ENCODE results near the gene CNGA3. TPM values are rescaled to one million over a fixed set of nuclear protein-coding genes. Genes with fewer than 3 reads are reported as not detected.

CNGA3 gene
- total and polyA plus RNA-seq, 2 of the 4 experiments (the other 2 are of a cell fraction) = under 0.01 TPM; not detected in 1

DNA sequence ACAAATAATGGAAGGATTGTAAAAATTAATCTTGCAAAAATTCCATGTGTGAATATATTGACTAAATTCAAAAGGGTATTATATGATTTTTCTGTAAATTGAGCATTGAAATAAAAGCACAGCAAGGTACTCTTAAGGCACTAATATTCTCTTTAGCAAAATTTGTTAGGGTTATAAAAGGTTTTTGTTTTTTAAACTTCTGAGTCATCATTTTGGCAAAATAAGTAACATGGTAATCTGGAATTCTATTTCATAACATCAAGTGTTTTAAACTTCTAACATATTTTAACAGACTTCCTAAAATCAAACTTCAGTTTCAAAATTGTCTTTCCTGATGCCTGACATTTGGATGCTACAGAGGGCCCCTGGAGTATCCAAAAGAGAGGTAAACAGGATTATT, 85.9 kb downstream of the CNGA3 start:
- no peak overlapping the region for H2AK9ac ChIP-seq (replicated peaks; ENCODE audit: low read depth, low read length, poor library complexity)
- H3K27ac ChIP-seq (ENCODE audit: insufficient read depth, low read length) = no peak overlapping the region
- no peak overlapping the region for H3K56ac ChIP-seq (ENCODE audit: extremely low read depth, insufficient read depth, low read length)
- no peak overlapping the region for H2AFZ ChIP-seq (replicated peaks; ENCODE audit: low read length, poor library complexity)
- no peak overlapping the region for H2AK5ac ChIP-seq (ENCODE audit: low read depth, low read length)
- no peaks in the 10 kb centered on the region for H4K20me1 ChIP-seq (ENCODE audit: insufficient read depth, low read length)
- CTCF ChIA-PET = no interaction called here
- H3K9ac ChIP-seq (ENCODE audit: low read depth, low read length) = no peak overlapping the region
- no TSS peak for BruUV-seq (replicated peaks)
- dilution Hi-C loops (cut with HindIII; ENCODE audit: low sequenced_read_pairs, unreplicated experiment) = no loop called here
- H3K14ac ChIP-seq (replicated peaks; ENCODE audit: low read depth, low read length) = no peak overlapping the region
- DNase-seq (no peak), ATAC-seq (ENCODE audit: low read depth) (no peak)
- H2BK5ac ChIP-seq (ENCODE audit: low read depth, low read length, poor library complexity, severe bottlenecking) = no peak overlapping the region
- no peak overlapping the region for H3K4ac ChIP-seq (ENCODE audit: low read depth, low read length)
- TF ChIP-seq MAFK (IDR thresholded peaks at IDR 0.05; ENCODE audit: low read depth, low read length) = peak; percentile 27; the same call in 1 of the 2 replicates
- TF ChIP-seq, protein P1, sequence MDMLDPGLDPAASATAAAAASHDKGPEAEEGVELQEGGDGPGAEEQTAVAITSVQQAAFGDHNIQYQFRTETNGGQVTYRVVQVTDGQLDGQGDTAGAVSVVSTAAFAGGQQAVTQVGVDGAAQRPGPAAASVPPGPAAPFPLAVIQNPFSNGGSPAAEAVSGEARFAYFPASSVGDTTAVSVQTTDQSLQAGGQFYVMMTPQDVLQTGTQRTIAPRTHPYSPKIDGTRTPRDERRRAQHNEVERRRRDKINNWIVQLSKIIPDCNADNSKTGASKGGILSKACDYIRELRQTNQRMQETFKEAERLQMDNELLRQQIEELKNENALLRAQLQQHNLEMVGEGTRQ (IDR thresholded peaks at IDR 0.05; ENCODE audit: low read depth, low read length) = no peak
- H2BK20ac ChIP-seq (ENCODE audit: low read depth, low read length) = no peak overlapping the region
- H4K91ac ChIP-seq (ENCODE audit: insufficient read depth, low read depth, low read length) = no peak overlapping the region
- no peak overlapping the region for H3K4me2 ChIP-seq (ENCODE audit: low read depth, low read length)
- no peak overlapping the region for H2BK120ac ChIP-seq (ENCODE audit: low read depth, low read length)
- no peaks in the 10 kb centered on the region for H3K36me3 ChIP-seq (ENCODE audit: control insufficient read depth, insufficient read depth, low read length)
- no peak overlapping the region for H3K18ac ChIP-seq (ENCODE audit: low read depth, low read length)
- in situ Hi-C loops (cut with MboI; ENCODE audit: low sequenced_read_pairs) = no loop called here
- H4K5ac ChIP-seq (ENCODE audit: low read depth, low read length) = no peak overlapping the region
- peaks cover 4% of the 10 kb centered on the region; the same call in 1 of the 2 replicates for H3K9me3 ChIP-seq (ENCODE audit: control insufficient read depth, insufficient read depth, low read length)
- H3K23ac ChIP-seq (ENCODE audit: low read depth, low read length) = no peak overlapping the region
- peaks cover 13% of the 10 kb centered on the region for H3K27me3 ChIP-seq (ENCODE audit: control insufficient read depth, insufficient read depth, low read length)
- POLR2A ChIA-PET (ENCODE audit: unreplicated experiment) = no interaction called here
- no peaks in the 10 kb centered on the region for H3K79me1 ChIP-seq (ENCODE audit: low read depth in 1 of 2, low read length in 2 of 2)
- no peak overlapping the region for H4K8ac ChIP-seq (ENCODE audit: low read depth in 2 of 2, low read length in 2 of 2)
- no peak overlapping the region for H2BK15ac ChIP-seq (ENCODE audit: low read depth, low read length)
- H3K4me1 ChIP-seq (ENCODE audit: control insufficient read depth, insufficient read depth, low read length) = no peaks in the 10 kb centered on the region
- no peak overlapping the region for H3K4me3 ChIP-seq (ENCODE audit: insufficient read depth, low read depth, low read length)
- intact Hi-C loops (cut with micrococcal nuclease) = no loop called here
- no peaks in the 10 kb centered on the region for H3K9me1 ChIP-seq (ENCODE audit: insufficient read depth, low read length)

All from IMR-90 (cell line).